Spleen (tissue), 7 donors: Measurements from ENCODE around the gene CPD.

Source experiments
- POLR2A ChIP-seq, 3 donors: fragments of 450-650 bp; IDR thresholded peaks; one replicate each; pipeline ENCODE4 v1.5.1; 2017; ENCODE audit warnings: antibody characterized with exemption in 3 of 3, mild to moderate bottlenecking in 1 of 3
- TF ChIP-seq, protein P1 (sequence below), 11 experiments: fragments of 200-600 bp in 7 of 11; fragments of 450-650 bp in 4 of 11; sonication (generic) in 4 of 11; IDR thresholded peaks in 8 of 11; conservative IDR thresholded peaks in 3 of 11; 1 replicate in 7 of 11; 2 replicates in 4 of 11; pipeline versions ENCODE4 v1.4.0 to v1.8.0; 2016 to 2021; ENCODE audit warnings: antibody characterized with exemption in 11 of 11, inconsistent platforms in 4 of 11, mild to moderate bottlenecking in 1 of 11
- donor health status: DM: no; HTN: no; CAD: no; lungs with moderate emphysema.
- donor health status: DM: no; HTN: no; CAD: no.
- donor health status: DM: no; HTN: no; CAD: no.

DNA sequence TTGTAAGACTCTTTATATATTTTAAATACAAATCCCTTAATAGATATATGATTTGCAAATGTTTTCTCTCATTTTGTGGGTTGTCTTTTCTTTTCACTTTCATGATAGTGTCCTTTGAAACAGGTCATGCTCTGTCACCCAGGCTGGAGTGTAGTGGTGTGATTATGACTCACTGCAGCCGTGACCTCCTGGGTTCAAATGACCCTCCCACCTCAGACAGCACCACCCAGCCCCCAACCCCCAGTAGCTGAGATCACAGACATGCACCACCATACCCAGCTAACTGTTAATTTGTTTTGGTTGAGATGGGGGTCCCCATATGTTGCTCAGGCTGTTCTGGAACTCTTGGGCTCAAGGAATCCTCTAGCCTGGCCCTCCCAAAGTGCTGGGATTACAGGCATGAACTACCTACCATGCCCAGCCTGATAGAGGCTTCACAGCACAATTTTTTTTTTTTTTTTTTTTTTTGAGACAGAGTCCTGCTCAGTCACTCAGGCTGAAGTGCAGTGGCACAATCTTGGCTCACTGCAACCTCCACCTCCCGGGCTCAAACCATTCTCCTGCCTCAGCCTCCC, 26.4 kb upstream of the CPD start:
- TF ChIP-seq, protein P1, sequence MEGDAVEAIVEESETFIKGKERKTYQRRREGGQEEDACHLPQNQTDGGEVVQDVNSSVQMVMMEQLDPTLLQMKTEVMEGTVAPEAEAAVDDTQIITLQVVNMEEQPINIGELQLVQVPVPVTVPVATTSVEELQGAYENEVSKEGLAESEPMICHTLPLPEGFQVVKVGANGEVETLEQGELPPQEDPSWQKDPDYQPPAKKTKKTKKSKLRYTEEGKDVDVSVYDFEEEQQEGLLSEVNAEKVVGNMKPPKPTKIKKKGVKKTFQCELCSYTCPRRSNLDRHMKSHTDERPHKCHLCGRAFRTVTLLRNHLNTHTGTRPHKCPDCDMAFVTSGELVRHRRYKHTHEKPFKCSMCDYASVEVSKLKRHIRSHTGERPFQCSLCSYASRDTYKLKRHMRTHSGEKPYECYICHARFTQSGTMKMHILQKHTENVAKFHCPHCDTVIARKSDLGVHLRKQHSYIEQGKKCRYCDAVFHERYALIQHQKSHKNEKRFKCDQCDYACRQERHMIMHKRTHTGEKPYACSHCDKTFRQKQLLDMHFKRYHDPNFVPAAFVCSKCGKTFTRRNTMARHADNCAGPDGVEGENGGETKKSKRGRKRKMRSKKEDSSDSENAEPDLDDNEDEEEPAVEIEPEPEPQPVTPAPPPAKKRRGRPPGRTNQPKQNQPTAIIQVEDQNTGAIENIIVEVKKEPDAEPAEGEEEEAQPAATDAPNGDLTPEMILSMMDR (IDR thresholded peaks at IDR 0.05 in 8 of 11, conservative IDR thresholded peaks at IDR 0.05 in 3 of 11): no peak
- TF ChIP-seq POLR2A (IDR thresholded peaks at IDR 0.05): no peak
